ENCODE measurements around the gene CFAP20.

CFAP20 gene

GRCh38 chr16:58125041-58125440 is 4.1 kb downstream of the CFAP20 start:
- H3K27ac ChIP-seq (ENCODE audit: low read depth, low read length), result no peak overlapping the region
- no peaks in the 10 kb centered on the region for H3K9me3 ChIP-seq (ENCODE audit: control insufficient read depth, insufficient read depth, low read depth, low read length)
- no peak overlapping the region for H3K9ac ChIP-seq (ENCODE audit: low read length)
- no peak overlapping the region for H3K4me3 ChIP-seq (ENCODE audit: low read depth, low read length)
- H3K27me3 ChIP-seq (ENCODE audit: control insufficient read depth, insufficient read depth, low read length), result no peaks in the 10 kb centered on the region
- H3K36me3 ChIP-seq (ENCODE audit: control insufficient read depth, insufficient read depth, low read length), result no peaks in the 10 kb centered on the region
- peaks cover 32% of the 10 kb centered on the region for H3K4me1 ChIP-seq (ENCODE audit: control insufficient read depth, insufficient read depth, low read length)

GRCh38 chr16:58124601-58124915 is 4.6 kb downstream of the CFAP20 start:
- no peaks in the 10 kb centered on the region for H3K9me3 ChIP-seq (ENCODE audit: control insufficient read depth, insufficient read depth, low read depth, low read length)
- H3K9ac ChIP-seq (ENCODE audit: low read length), result no peak overlapping the region
- no peaks in the 10 kb centered on the region for H3K27me3 ChIP-seq (ENCODE audit: control insufficient read depth, insufficient read depth, low read length)
- H3K27ac ChIP-seq (ENCODE audit: low read depth, low read length), result no peak overlapping the region
- peaks cover 32% of the 10 kb centered on the region for H3K4me1 ChIP-seq (ENCODE audit: control insufficient read depth, insufficient read depth, low read length)
- no peak overlapping the region for H3K4me3 ChIP-seq (ENCODE audit: low read depth, low read length)
- H3K36me3 ChIP-seq (ENCODE audit: control insufficient read depth, insufficient read depth, low read length), result no peaks in the 10 kb centered on the region

- no peak overlapping the region for H3K27ac ChIP-seq (ENCODE audit: low read depth, low read length)
These were observed 5.1 kb downstream of the CFAP20 start for GRCh38 chr16:58123896-58124600.

GRCh38 chr16:58121132-58121531 is 8.0 kb downstream of the CFAP20 start:
- Histone ChIP-seq H3K9ac (ENCODE audit: low read length) (no peak overlapping the region), H3K4me1 (ENCODE audit: control insufficient read depth, insufficient read depth, low read length) (peaks cover 17% of the 10 kb centered on the region), H3K27me3 (ENCODE audit: control insufficient read depth, insufficient read depth, low read length) (no peaks in the 10 kb centered on the region), H3K9me3 (ENCODE audit: control insufficient read depth, insufficient read depth, low read depth, low read length) (no peaks in the 10 kb centered on the region), H3K36me3 (ENCODE audit: control insufficient read depth, insufficient read depth, low read length) (peaks cover 11% of the 10 kb centered on the region), H3K27ac (ENCODE audit: low read depth, low read length) (no peak overlapping the region), H3K4me3 (ENCODE audit: low read depth, low read length) (no peak overlapping the region)

More at GRCh38 chr16:58123896-58124600, 5.1 kb downstream of the CFAP20 start:
- no peak overlapping the region for H3K4me3 ChIP-seq (ENCODE audit: low read depth, low read length)
- H3K9ac ChIP-seq (ENCODE audit: low read length), result no peak overlapping the region
- no peaks in the 10 kb centered on the region for H3K36me3 ChIP-seq (ENCODE audit: control insufficient read depth, insufficient read depth, low read length)
- H3K4me1 ChIP-seq (ENCODE audit: control insufficient read depth, insufficient read depth, low read length), result peaks cover 32% of the 10 kb centered on the region
- no peaks in the 10 kb centered on the region for H3K27me3 ChIP-seq (ENCODE audit: control insufficient read depth, insufficient read depth, low read length)
- H3K9me3 ChIP-seq (ENCODE audit: control insufficient read depth, insufficient read depth, low read depth, low read length), result no peaks in the 10 kb centered on the region

- peaks cover 17% of the 10 kb centered on the region for H3K4me1 ChIP-seq (ENCODE audit: control insufficient read depth, insufficient read depth, low read length)
- H3K36me3 ChIP-seq (ENCODE audit: control insufficient read depth, insufficient read depth, low read length), result peaks cover 20% of the 10 kb centered on the region
- H3K4me3 ChIP-seq (ENCODE audit: low read depth, low read length), result no peak overlapping the region
- no peaks in the 10 kb centered on the region for H3K9me3 ChIP-seq (ENCODE audit: control insufficient read depth, insufficient read depth, low read depth, low read length)
- no peak overlapping the region for H3K9ac ChIP-seq (ENCODE audit: low read length)
- H3K27ac ChIP-seq (ENCODE audit: low read depth, low read length), result no peak overlapping the region
- no peaks in the 10 kb centered on the region for H3K27me3 ChIP-seq (ENCODE audit: control insufficient read depth, insufficient read depth, low read length)
These were observed 8.9 kb downstream of the CFAP20 start for GRCh38 chr16:58120234-58120633.

GRCh38 chr16:58119509-58119845 is 9.7 kb downstream of the CFAP20 start:
- peaks cover 28% of the 10 kb centered on the region for H3K36me3 ChIP-seq (ENCODE audit: control insufficient read depth, insufficient read depth, low read length)
- H3K27ac ChIP-seq (ENCODE audit: low read depth, low read length), result no peak overlapping the region
- H3K9me3 ChIP-seq (ENCODE audit: control insufficient read depth, insufficient read depth, low read depth, low read length), result no peaks in the 10 kb centered on the region
- H3K4me1 ChIP-seq (ENCODE audit: control insufficient read depth, insufficient read depth, low read length), result peaks cover 17% of the 10 kb centered on the region
- H3K4me3 ChIP-seq (ENCODE audit: low read depth, low read length), result no peak overlapping the region
- no peaks in the 10 kb centered on the region for H3K27me3 ChIP-seq (ENCODE audit: control insufficient read depth, insufficient read depth, low read length)
- H3K9ac ChIP-seq (ENCODE audit: low read length), result no peak overlapping the region

- peaks cover 17% of the 10 kb centered on the region for H3K4me1 ChIP-seq (ENCODE audit: control insufficient read depth, insufficient read depth, low read length)
- peaks cover 32% of the 10 kb centered on the region for H3K36me3 ChIP-seq (ENCODE audit: control insufficient read depth, insufficient read depth, low read length)
- no peak overlapping the region for H3K9ac ChIP-seq (ENCODE audit: low read length)
- no peak overlapping the region for H3K4me3 ChIP-seq (ENCODE audit: low read depth, low read length)
- no peak overlapping the region for H3K27ac ChIP-seq (ENCODE audit: low read depth, low read length)
- H3K27me3 ChIP-seq (ENCODE audit: control insufficient read depth, insufficient read depth, low read length), result no peaks in the 10 kb centered on the region
- no peaks in the 10 kb centered on the region for H3K9me3 ChIP-seq (ENCODE audit: control insufficient read depth, insufficient read depth, low read depth, low read length)
These were observed 10.2 kb downstream of the CFAP20 start for GRCh38 chr16:58118801-58119508.

- H3K9me3 ChIP-seq (ENCODE audit: control insufficient read depth, insufficient read depth, low read depth, low read length), result no peaks in the 10 kb centered on the region
These were observed 12.7 kb downstream of the CFAP20 start for GRCh38 chr16:58116529-58116928.

GRCh38 chr16:58116081-58116480 is 13.1 kb downstream of the CFAP20 start:
- Histone ChIP-seq H3K27me3 (ENCODE audit: control insufficient read depth, insufficient read depth, low read length) (no peaks in the 10 kb centered on the region), H3K9me3 (ENCODE audit: control insufficient read depth, insufficient read depth, low read depth, low read length) (no peaks in the 10 kb centered on the region), H3K4me1 (ENCODE audit: control insufficient read depth, insufficient read depth, low read length) (peaks cover 13% of the 10 kb centered on the region), H3K27ac (ENCODE audit: low read depth, low read length) (no peak overlapping the region), H3K9ac (ENCODE audit: low read length) (no peak overlapping the region), H3K4me3 (ENCODE audit: low read depth, low read length) (no peak overlapping the region), H3K36me3 (ENCODE audit: control insufficient read depth, insufficient read depth, low read length) (peaks cover 47% of the 10 kb centered on the region)

More at GRCh38 chr16:58116529-58116928, 12.7 kb downstream of the CFAP20 start:
- Histone ChIP-seq H3K4me1 (ENCODE audit: control insufficient read depth, insufficient read depth, low read length) (peaks cover 14% of the 10 kb centered on the region), H3K27me3 (ENCODE audit: control insufficient read depth, insufficient read depth, low read length) (no peaks in the 10 kb centered on the region), H3K4me3 (ENCODE audit: low read depth, low read length) (no peak overlapping the region), H3K36me3 (ENCODE audit: control insufficient read depth, insufficient read depth, low read length) (peaks cover 47% of the 10 kb centered on the region), H3K9ac (ENCODE audit: low read length) (no peak overlapping the region), H3K27ac (ENCODE audit: low read depth, low read length) (no peak overlapping the region)

- H3K36me3 ChIP-seq (ENCODE audit: control insufficient read depth, insufficient read depth, low read length), result peaks cover 47% of the 10 kb centered on the region
These were observed 14.1 kb downstream of the CFAP20 start for GRCh38 chr16:58114827-58115825.

GRCh38 chr16:58111302-58111627 is 17.9 kb downstream of the CFAP20 start:
- H3K27me3 ChIP-seq (ENCODE audit: control insufficient read depth, insufficient read depth, low read length), result no peaks in the 10 kb centered on the region
- H3K9ac ChIP-seq (ENCODE audit: low read length), result no peak overlapping the region
- peaks cover 37% of the 10 kb centered on the region for H3K36me3 ChIP-seq (ENCODE audit: control insufficient read depth, insufficient read depth, low read length)
- H3K27ac ChIP-seq (ENCODE audit: low read depth, low read length), result no peak overlapping the region
- H3K4me1 ChIP-seq (ENCODE audit: control insufficient read depth, insufficient read depth, low read length), result peaks cover 29% of the 10 kb centered on the region
- H3K4me3 ChIP-seq (ENCODE audit: low read depth, low read length), result no peak overlapping the region
- no peaks in the 10 kb centered on the region for H3K9me3 ChIP-seq (ENCODE audit: control insufficient read depth, insufficient read depth, low read depth, low read length)

More at GRCh38 chr16:58114827-58115825, 14.1 kb downstream of the CFAP20 start:
- Histone ChIP-seq H3K4me1 (ENCODE audit: control insufficient read depth, insufficient read depth, low read length) (peaks cover 13% of the 10 kb centered on the region; the same call in 1 of the 2 replicates), H3K9me3 (ENCODE audit: control insufficient read depth, insufficient read depth, low read depth, low read length) (no peaks in the 10 kb centered on the region), H3K4me3 (ENCODE audit: low read depth, low read length) (no peak overlapping the region), H3K9ac (ENCODE audit: low read length) (no peak overlapping the region), H3K27me3 (ENCODE audit: control insufficient read depth, insufficient read depth, low read length) (no peaks in the 10 kb centered on the region), H3K27ac (ENCODE audit: low read depth, low read length) (no peak overlapping the region)
